Panc1 (cell line): ENCODE data around the gene C1QTNF3. TPM values are rescaled to one million over a fixed set of nuclear protein-coding genes. Genes with fewer than 3 reads are reported as not detected.

Experiments
- ATAC-seq: fragments of 200-7000 bp; cut with Tn5 transposase; 2 replicates; pipeline ENCODE4 v1.9.1; 2020; ENCODE audit warnings: mild to moderate bottlenecking, moderate library complexity
- BruUV-seq: library from RNA; stranded (reverse); fragments of 400-500 nt; replicated peaks from 2 replicates; lab custom pipeline; 2021; lab: Mats Ljungman, UMichigan
- CTCF ChIA-PET: fragments of 300-600 bp; sonication (Branson Sonifier 250); formaldehyde crosslinking; loops from one replicate; lab custom pipeline; 2022; ENCODE audit warnings: antibody characterized with exemption; lab: Charles Lee
- POLR2A ChIA-PET: fragments of 300-600 bp; sonication (Branson Sonifier 250); formaldehyde crosslinking; loops from one replicate; lab custom pipeline; 2022; ENCODE audit warnings: antibody characterized with exemption; lab: Charles Lee
- DNase-seq: peaks from one replicate; pipeline ENCODE4 v3.0.0-alpha.2; 2010; ENCODE audit warnings: low read depth, low spot score
- H3K27ac ChIP-seq: 2 replicates; pipeline ENCODE4 v1.5.1; 2011; ENCODE audit warnings: mild to moderate bottlenecking, low read length, inconsistent platforms
- H3K27me3 ChIP-seq: fragments of 200-500 bp; sonication (Bioruptor generic); 2 replicates; pipeline ENCODE4 v1.6.0; 2014; ENCODE audit warnings: low read length, inconsistent platforms; ENCODE audit not compliant: control insufficient read depth, insufficient read depth
- H3K36me3 ChIP-seq: fragments of 200-500 bp; sonication (Bioruptor generic); 2 replicates; pipeline ENCODE4 v1.5.1; 2014; ENCODE audit warnings: inconsistent platforms, mild to moderate bottlenecking, low read length, moderate library complexity; ENCODE audit not compliant: control insufficient read depth, insufficient read depth
- H3K4me1 ChIP-seq: 2 replicates; pipeline ENCODE4 v1.5.1; 2011; ENCODE audit warnings: inconsistent platforms, mild to moderate bottlenecking, low read length, moderate library complexity; ENCODE audit not compliant: control insufficient read depth, insufficient read depth
- H3K4me3 ChIP-seq, 2 experiments: 2 replicates each; pipeline ENCODE4 v1.5.1; 2011 to 2012; ENCODE audit warnings: low read depth in 2 of 2, low read length in 2 of 2, mild to moderate bottlenecking in 2 of 2, inconsistent platforms in 1 of 2, moderate library complexity in 1 of 2
- H3K9me3 ChIP-seq: fragments of 200-500 bp; sonication (Bioruptor generic); 2 replicates; pipeline ENCODE4 v1.5.1; 2014; ENCODE audit warnings: low read depth, mild to moderate bottlenecking, inconsistent platforms, low read length, moderate library complexity; ENCODE audit not compliant: control insufficient read depth, insufficient read depth
- CTCF ChIP-seq: fragments of 450-650 bp; IDR thresholded peaks from 2 replicates; pipeline ENCODE4 v1.5.1; 2017; ENCODE audit warnings: mild to moderate bottlenecking
- POLR2AphosphoS5 ChIP-seq: IDR thresholded peaks from 2 replicates; pipeline ENCODE4 v1.6.1; 2012; ENCODE audit warnings: mild to moderate bottlenecking, low read depth, low read length, moderate library complexity
- REST ChIP-seq, 2 experiments: IDR thresholded peaks; 2 replicates each; pipeline ENCODE4 v1.6.1; 2011 to 2012; ENCODE audit warnings: low read depth in 2 of 2, control low read depth in 1 of 2, low read length in 1 of 2, mild to moderate bottlenecking in 1 of 2, moderate library complexity in 1 of 2; ENCODE audit not compliant: insufficient read depth in 1 of 2
- SIN3A ChIP-seq: IDR thresholded peaks from 2 replicates; pipeline ENCODE4 v1.6.1; 2012; ENCODE audit warnings: low read depth, mild to moderate bottlenecking, low read length, moderate library complexity, borderline replicate concordance; ENCODE audit not compliant: insufficient read depth
- TCF7L2 ChIP-seq: IDR thresholded peaks from 2 replicates; pipeline ENCODE4 v1.6.1; 2011; ENCODE audit warnings: mild to moderate bottlenecking, low read depth, low read length, inconsistent platforms
- in situ Hi-C: cut with HindIII; loops from 2 replicates; pipeline ENCODE4 v1.10.0; 2016; ENCODE audit warnings: low sequenced_read_pairs, low pct_unique_long_range_greater_than_20kb
- intact Hi-C: fragments of 100-400 bp; cut with micrococcal nuclease; formaldehyde crosslinking; loops from one replicate; pipeline ENCODE4 v1.10.0; 2022; ENCODE audit not compliant: unreplicated experiment
- total RNA-seq: library from RNA; stranded (reverse); gene quantifications from one replicate; pipeline ENCODE4 v1.2.1, GENCODE V29; 2021; ENCODE audit not compliant: unreplicated experiment

Gene C1QTNF3
- total RNA-seq, 1 experiment from 2014 or later: 2.1 TPM

- TF ChIP-seq REST (IDR thresholded peaks at IDR 0.05; ENCODE audit: insufficient read depth in 1 of 2, low read depth in 2 of 2, low read length in 1 of 2) (no peak), TCF7L2 (no peak), CTCF (no peak), POLR2AphosphoS5 (no peak), SIN3A (no peak)
- in situ Hi-C loops: no loop called here
- Histone ChIP-seq H3K36me3 (no peaks in the 10 kb centered on the region), H3K4me3 (no peak overlapping the region), H3K4me1 (no peaks in the 10 kb centered on the region), H3K9me3 (no peaks in the 10 kb centered on the region), H3K27ac (no peak overlapping the region), H3K27me3 (no peaks in the 10 kb centered on the region)
- no TSS peak for BruUV-seq
- ChIA-PET CTCF (no interaction called here), POLR2A (no interaction called here)
- intact Hi-C loops: no loop called here
- no peak for DNase-seq
- ATAC-seq: no peak
Measured at GRCh38 chr5:34034534-34035327, 8.3 kb downstream of the C1QTNF3 start.

GRCh38 chr5:34031966-34032365 is 11.0 kb downstream of the C1QTNF3 start:
- TF ChIP-seq TCF7L2 (no peak), SIN3A (no peak), REST (IDR thresholded peaks at IDR 0.05; ENCODE audit: insufficient read depth in 1 of 2, low read depth in 2 of 2, low read length in 1 of 2) (no peak), CTCF (no peak)
- CTCF ChIA-PET: no interaction called here
- intact Hi-C loops: no loop called here
- Histone ChIP-seq H3K36me3 (no peaks in the 10 kb centered on the region), H3K4me1 (no peaks in the 10 kb centered on the region), H3K27me3 (no peaks in the 10 kb centered on the region), H3K27ac (no peak overlapping the region), H3K4me3 (no peak overlapping the region), H3K9me3 (no peaks in the 10 kb centered on the region)
- DNase-seq: no peak
- POLR2A ChIA-PET: no interaction called here
- ATAC-seq: no peak
- in situ Hi-C loops: no loop called here
- no TSS peak for BruUV-seq
